ENCODE results near the gene UVSSA.

Gene UVSSA, protein sequence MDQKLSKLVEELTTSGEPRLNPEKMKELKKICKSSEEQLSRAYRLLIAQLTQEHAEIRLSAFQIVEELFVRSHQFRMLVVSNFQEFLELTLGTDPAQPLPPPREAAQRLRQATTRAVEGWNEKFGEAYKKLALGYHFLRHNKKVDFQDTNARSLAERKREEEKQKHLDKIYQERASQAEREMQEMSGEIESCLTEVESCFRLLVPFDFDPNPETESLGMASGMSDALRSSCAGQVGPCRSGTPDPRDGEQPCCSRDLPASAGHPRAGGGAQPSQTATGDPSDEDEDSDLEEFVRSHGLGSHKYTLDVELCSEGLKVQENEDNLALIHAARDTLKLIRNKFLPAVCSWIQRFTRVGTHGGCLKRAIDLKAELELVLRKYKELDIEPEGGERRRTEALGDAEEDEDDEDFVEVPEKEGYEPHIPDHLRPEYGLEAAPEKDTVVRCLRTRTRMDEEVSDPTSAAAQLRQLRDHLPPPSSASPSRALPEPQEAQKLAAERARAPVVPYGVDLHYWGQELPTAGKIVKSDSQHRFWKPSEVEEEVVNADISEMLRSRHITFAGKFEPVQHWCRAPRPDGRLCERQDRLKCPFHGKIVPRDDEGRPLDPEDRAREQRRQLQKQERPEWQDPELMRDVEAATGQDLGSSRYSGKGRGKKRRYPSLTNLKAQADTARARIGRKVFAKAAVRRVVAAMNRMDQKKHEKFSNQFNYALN

DNA sequence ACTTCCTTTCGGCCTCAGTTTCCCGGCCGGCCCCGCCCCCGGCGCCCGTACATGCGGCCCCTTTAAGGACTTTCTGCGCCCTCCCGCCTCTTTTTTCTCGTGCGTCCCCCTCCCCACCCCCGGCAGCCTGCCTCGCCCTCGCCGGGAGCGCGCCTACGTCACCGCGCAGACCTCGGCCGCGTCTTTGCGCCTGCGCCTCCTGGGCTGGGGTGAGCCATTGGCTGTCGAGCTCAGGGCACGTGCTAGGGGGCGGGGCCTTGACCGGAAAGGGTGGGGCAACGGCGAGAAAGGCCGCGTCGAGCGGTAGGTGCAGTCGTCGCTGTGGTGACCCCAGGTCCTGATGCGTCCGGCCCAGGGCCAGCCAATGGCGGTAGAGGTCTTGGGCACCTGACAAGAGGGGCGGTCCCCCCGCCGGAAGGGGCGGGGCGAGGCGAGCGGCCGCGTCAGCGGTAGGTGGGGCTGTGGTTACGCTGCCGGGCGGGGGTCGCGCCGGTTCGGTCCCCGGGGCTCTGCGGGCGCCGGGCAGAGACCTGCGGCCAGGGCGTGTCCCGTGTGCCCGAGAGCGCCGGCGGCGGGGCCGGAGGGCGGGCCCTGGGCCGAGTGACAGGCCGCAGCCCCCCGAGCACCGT lies at the start of gene UVSSA:
UVSSA (plus strand) TSS at position 428 of the 629 bp plus-strand sequence. CDS start 884 bp downstream, outside the sequence.
- peak; percentile 100 for DNase-seq

DNA sequence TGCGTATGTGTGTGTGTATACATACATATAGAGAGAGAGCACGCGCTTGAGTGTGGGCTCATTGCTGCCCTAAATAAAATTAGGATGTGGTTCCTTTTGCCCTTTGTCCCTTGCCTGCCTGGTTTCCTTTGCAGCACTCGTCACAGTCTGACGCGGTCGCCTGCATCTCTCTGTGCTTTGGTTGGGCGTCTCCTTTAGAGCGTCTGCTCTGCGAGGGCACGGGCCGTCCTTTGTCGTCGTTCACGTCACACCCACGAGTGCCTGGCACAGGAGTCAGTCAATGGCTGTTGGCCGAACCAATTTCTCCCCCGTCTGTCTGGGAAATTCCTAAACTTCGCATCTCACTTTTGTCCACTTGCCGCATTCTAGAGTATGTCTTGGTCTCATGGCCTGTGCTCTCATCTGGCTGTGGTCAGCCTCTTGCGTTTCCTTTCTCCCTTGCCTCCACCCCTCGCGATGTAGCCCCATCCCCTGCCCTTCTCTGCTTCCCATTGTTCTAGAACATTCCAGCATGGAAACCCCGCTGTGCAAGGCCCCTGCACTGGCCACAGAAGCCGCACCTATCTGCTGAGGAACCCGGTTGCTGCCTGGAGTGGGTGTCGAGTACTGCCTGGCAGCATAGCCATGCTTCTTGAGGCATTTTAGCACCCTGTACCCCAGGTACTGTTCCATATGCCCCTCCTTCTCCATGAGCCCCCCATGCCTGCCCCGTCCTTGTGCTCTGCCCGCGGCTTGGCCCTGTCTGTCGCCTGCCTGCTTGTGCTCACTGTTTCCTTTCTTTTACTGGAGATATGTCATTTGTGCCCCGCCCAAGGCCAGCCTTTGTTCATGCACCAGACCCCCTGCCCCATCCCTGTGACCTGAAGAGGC lies 49.3 kb upstream of the UVSSA start:
- DNase-seq, result no peak

DNA sequence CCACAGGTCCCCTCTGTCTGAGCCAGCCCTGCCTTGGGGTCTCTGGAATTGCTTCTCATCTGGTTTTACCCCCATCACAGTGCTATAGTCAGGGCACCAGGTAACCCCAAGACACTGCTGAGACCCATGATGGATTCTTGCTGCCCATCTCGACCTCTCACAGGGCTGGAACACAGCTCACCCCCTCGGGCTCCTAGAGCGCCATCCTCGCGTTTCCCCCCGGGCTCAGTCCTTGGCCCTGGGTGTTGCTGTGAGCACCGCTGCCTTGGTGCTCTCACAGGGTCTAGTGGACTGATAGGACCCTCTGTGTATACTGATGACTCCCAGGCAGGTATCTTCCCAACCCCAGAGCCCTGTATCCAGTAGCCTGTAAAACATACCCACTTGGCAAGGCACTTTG lies 48.5 kb upstream of the UVSSA start:
- DNase-seq, result no peak

DNA sequence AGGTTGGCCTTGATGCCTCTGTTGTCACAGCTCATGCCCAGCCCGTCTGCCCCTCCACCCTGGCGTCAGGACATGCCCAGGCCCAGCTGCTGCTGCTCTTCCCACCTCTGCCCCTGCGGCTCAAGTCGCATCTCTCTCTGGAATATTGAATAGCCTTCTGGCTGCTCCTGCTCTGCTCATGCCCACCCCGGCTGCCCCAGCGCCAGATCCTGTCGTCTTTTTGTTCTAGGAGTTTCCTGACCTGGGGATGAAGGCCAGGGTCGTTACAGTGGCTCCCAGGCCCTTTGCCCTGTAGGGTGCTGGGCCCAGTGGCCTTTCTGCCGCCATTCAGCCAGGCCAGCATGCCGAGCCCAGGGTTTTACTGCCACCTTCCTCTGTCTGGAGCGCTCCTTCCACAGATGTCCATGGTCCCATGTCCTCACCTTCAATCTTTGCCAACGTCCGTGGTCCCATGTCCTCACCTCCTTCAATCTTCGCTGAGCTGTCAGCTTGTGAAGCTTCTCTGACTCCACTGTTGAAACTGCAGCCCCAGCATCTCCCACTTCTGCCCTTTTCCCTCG lies 47.6 kb upstream of the UVSSA start:
- DNase-seq, result no peak

DNA sequence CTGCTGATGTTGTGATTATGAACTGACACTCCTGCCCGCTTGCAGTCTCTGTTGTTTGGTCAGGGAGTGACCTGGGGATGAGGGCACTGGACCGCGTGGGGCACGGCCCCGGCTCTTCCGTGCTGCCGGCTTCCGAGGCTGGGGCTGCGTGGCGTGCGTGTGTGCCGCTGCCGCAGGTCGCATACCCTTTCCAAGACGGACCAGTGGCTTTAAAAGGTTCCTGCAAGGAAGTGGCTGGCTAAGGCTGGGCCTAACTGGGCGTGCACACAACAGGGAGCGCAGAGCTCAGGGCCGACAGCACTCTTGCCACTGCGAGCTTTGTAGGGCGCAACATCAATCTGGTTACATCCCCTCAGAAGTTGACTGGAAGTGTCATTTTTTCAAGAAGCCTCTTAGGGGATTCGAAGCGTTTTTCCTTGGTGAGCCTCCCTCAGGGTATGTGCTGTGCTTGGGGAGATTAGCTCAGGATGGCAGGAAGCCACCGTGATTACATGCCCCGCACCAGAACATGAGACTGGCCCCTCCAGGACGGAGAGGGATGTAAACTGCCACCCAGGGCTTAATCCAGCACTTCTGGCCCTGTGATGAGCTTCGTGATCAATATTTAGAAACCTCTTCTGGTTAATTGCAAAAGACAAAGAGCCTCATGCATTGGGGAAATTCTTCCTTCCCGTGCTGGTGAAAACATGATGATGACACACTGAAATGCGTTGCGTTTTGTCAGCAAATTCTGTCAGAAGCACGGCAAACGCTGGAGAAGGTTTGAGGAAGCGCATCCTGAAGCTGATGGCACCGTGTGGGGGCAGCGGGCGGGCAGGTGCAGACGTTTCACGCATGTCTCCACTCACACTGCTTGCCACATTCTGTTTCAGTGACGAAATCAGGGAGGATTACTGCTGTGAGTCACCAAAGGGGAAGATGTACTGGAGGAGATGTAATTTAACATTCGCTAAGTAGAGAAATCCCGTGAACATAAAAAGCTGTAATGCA lies 46.2 kb upstream of the UVSSA start:
- no peak for DNase-seq

DNA sequence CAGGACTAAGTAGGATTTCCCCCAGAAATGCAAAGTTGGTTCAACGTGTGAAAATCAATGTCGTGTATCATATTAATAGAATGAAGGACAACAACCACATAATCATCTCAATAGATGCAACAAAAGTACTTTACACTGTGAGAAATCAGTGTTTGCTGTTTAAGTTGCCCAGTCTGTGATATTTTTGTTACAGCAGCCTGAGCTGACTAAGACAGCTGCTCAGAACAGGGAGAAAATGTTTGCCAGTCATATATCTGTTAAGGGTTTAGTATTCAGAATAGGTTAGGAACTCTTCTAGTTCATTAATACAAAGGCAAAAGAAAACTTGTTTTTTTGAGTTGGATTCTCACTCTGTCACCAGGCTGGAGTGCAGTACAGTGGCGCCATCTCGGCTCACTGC lies 44.8 kb upstream of the UVSSA start:
- DNase-seq, result no peak

DNA sequence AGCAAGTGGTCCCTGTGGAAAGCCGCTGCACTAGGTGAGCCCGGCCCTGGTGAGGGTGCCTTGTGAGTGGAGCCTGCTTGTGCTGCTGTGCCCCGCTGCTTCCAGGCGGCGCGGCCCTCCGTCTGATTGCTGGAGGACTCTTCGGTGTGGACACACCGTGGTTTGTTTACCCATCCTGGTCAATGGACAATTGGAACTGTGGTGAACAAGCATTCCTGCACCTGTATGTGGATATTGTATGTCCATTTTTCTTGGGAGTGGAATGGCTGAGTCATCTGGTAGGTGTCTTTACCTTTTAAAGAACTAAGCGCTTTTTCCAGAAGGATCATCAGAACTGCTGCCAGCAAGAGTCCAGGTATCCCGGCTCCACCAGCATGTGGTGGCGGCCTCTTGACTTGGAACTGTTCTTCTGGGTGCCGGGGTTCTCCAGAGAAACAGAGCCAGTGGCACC lies 41.7 kb upstream of the UVSSA start:
- DNase-seq, result no peak

DNA sequence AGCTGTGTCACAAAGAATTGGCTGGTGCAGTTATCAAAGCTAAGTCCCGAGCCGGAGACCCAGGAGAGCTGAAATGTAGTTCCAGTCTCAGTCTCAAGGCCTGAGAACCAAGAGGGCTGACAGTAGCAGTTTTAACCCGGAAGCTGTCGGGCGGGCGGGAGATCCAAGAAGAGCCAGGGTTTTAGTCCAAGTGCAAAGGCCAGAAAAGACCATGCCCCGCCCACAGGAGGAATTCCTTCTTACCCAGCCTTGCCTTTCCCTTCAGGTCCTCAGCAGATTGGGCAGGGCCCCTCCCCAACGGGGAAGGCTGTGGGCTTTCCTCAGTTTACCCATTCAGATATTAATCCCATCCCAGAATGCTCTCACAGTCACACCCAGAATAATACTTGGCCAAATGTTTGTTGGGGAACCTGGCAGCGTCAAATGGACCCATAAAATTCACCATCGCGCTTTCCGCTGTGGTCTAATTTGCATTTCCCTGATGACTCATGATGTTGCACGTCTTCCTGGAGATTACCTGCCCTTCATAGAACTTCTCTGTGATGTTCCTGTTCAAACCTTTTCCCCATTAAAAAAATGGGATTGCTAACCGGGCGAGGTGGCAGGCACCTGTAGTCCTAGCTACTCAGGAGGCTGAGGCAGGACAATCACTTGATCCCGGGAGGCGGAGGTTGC lies 41.1 kb upstream of the UVSSA start:
- DNase-seq, result peak; percentile 46

DNA sequence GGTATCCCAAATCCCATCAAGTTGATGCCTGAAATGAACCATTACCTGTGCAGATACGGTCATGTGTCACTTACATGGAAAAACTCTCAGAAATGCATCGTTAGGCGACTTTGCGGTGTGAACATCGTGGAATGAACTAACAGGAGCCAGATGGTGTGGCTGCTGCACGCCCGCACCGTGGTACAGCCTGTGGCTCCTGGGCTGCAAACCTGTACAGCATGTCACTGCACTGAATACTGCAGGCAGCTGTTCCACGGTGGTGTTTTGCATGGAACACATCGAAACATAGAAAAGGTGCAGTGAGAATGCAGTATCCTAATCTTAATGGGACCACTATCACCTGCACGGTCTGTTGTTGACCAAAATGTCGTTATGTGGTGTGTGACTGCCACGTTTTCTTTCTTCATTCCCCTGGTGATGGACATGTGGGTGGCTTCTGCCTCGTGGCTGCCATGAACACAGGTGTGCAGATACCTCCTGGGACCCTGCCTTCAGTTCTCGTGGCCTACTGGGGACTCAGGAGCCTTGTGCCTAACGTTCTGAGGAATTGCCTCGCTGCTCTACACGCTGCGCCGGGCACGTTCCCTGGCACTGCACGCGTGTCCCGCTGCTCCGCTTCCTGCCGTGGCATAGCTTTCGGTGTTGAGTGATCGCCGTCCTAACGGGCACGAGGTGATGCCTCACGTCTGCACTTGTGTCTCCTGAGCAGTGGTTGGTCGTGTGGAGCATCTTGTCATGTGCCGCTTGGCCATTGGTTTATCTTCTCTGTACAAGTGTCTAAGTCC lies 38.9 kb upstream of the UVSSA start:
- DNase-seq, result peak; percentile 2

DNA sequence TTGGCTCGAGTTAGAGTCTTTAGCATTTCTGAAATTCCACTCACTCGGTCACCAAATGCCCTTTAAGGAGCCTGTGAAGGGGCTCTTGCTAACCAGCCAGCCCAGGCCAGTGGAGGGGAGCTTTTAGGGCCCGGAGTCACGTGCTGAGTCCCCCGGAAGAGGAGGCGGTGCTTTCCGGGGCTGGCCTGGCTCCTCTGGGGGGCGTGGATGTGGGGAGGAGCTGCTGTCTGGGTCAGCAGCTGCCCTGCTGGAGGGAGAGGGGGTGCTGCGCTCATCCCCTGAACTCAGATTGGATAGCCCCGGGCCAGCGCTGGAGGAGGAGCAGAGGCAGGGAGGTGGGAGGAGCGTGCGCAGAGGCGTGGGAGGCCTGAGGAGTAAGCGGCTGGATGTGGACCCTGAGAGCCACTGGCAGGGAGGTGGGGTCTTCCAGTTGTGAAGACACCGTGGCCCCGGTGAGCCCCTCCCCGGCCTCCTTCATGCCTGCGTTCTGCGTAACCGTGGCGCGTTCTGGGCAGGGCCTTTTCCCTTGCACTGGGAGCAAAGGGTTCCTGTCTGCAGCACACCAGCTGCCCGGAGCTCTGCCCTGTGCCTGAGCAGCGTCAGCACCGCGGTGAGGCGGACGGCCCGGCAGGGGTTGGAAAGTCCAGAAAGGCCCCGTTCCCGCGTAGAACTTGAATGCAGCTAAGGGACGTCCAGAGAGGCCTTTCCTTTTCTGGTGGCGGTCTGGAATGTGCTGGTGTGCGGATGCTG lies 37.6 kb upstream of the UVSSA start:
- DNase-seq, result peak; percentile 67

DNA sequence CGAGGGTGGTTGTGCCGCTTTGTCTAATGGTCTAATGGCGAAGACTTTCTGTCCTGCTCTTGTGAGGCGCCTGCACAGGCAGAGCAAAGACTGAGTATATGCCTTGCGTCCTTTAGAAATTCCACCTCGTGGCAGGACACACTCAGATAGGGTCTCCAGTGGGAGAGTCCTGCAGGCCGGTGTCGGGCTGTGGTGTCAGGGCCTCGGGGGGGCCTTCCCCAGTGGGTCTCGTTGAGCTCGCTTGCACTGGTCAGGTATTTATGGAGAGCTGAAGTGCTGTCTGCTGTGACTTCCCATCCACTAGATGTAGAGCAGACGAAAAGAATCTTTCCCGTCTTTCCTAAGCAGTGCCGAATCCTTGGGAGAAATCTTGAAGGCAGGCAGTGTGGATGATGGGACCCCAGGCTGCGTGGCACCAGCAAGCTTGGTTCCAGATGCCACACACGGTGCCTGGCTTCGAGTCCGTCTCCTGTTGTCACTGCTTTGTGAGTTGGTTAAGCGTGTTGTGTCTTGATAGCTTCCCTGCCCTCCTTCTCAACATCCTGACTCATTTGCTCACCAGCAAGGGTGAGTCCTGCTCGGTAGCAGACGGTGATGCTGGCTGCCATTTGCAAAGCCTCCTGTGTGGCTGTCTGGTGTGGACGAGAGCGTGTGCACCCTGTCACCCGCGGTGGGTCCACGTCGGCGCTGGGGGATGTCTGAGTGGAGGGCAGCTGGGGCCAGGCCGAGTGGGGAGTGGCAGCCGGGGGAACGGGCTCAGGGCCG lies 36.8 kb upstream of the UVSSA start:
- DNase-seq, result peak; percentile 8

DNA sequence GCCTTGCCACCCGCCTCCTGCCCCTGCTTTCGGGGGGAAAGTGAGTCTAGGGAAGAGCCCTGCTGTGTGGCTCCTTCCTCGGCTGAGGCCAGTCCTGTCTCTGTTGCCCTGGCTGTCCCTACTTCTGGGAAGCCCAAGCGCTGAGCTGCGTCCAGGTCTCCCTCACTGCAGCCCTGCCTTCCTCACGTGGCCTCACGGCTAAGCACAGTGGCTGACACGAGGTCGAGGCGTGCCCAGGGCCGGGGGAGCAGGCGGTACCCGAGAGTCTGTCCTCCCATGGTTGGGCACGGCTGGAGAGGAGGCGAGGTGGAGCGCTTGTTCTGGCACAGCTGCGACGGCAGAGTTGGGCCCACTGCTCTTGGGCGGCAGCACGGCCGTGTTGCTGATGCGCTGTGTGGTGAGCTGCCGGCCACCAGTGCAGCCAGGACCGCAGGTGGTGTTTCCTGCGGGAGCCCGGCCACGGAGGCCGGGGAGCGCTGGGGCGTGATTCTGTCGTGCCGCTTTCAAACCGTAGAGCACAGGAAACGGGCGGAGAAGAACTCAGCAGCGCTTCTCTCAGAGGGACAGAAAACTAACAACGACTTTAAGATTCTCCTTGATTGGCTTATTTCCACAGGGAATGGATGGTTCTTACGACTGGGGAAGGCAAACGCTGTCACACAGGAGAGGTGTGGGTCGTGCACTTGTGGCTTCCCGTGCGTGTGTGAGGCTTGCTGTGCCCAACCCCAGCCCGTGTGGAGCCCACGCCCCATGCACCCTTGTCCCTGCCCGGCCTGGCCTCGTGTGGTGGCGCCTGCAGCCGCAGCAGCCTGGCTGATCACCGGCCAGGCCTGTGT lies 36.0 kb upstream of the UVSSA start:
- peak; percentile 39 for DNase-seq

DNA sequence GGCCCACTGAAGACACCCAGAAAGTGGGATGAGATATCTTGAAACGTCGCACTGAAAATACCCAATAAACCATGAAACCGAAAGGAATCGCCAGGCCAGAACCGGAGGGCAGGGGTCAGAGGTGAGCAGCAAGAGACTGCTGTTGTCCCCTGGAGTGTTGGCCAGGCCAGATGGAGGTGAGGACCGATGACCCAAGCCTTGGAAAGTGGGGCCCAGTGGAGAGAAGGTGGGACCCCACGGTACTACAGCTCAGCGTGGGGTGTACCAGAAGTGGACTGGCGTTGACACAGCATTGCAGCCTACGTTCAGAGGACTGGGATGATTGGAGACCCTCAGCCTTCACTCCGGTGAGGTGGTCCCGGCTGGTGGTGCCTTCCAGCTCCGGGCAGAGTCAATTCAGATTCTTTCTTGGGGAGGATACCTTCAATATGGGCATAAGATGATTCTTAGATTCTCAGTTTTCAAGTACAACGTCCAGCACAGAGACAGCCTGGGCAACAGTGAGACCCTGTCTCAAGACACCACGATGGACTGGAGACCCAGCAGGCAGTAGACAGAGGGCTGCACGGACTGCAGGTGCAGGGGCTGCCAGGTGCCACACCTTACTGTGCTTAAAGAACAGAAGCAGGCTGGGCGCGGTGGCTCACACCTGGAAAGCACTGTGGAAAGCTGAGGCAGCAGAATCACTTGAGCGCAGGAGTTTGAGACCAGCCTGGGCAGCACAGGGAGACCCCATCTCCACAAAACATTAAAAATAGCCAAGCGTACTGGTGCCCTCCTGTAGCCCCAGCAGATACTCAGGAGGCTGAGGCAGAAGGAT lies 34.0 kb upstream of the UVSSA start:
- DNase-seq, result no peak

DNA sequence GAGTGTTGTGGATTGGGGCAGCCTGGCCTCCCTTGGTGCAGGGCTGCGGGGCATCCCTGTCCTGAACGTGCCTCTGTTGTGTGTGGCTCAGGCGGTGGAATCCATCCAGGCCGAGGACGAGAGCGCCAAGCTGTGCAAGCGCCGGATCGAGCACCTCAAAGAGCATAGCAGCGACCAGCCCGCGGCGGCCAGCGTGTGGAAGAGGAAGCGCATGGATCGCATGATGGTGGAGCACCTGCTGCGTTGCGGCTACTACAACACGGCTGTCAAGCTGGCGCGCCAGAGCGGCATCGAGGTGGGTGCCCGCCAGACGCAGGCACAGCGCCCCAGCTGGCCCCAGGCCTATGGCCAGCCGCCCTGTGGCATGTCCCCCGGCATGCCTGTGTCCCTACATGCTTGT lies 31.7 kb upstream of the UVSSA start:
- peak; percentile 2 for DNase-seq

DNA sequence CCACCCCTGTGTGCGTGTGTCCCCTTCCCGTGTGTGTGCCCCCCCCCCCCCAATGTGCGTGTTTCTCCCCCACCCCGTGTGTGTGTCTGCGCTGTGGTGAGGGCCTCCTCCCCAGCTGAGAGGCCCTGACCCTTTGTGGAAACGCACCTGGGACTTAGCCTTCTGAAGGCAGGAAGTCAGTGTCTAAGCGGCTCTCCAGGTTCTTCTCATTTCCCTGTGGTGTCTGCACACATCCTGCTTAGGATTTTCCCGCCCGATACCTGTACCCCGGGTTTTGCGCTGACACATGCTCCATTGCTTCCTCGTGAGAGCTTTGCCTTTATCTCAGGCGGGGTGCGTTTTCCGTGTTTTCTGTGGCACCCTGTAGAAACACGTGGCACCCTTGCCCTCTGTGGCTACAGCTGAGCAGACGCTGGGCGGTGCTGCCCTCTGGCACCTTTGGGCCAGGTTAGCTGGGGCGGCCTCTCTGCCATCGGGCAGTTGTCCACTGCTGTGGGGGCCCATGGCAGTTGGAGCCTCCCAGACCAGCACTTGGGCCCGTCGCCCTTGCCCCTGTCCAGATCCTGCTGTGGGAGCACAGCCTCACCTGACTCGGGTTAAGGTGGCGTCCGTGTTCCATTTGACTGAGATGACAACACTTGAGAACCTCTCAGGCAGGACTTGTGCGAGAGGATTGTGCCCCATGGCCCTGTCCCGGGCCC lies 31.0 kb upstream of the UVSSA start:
- DNase-seq, result peak; percentile 32
